K562 (cell line): ENCODE data around the gene TICAM1. TPM values are rescaled to one million over a fixed set of nuclear protein-coding genes. Genes with fewer than 3 reads are reported as not detected.

ENCODE experiments used
- AFF1 ChIP-seq, 2 experiments: fragments of 450-650 bp; IDR thresholded peaks; 2 replicates each; pipeline ENCODE4 v1.6.1; 2018; ENCODE audit warnings: mild to moderate bottlenecking in 2 of 2, low read depth in 1 of 2; ENCODE audit not compliant: partially characterized antibody in 2 of 2
- GABPB1 ChIP-seq: sonication (generic); formaldehyde crosslinking; IDR thresholded peaks from 2 replicates; pipeline ENCODE4 v1.8.0; 2022; ENCODE audit warnings: mild to moderate bottlenecking, missing genetic modification reagents
- NFYB ChIP-seq: IDR thresholded peaks from 2 replicates; pipeline ENCODE4 v1.6.1; 2011; ENCODE audit warnings: mild to moderate bottlenecking, moderate library complexity; ENCODE audit not compliant: insufficient read length; ENCODE audit errors: extremely low read depth
- NKRF ChIP-seq: fragments of 450-650 bp; IDR thresholded peaks from 2 replicates; pipeline ENCODE4 v1.6.1; 2016; ENCODE audit warnings: borderline replicate concordance
- OTX1 ChIP-seq: fragments of 450-650 bp; formaldehyde crosslinking; IDR thresholded peaks from 2 replicates; pipeline ENCODE4 v1.4.0; 2022; ENCODE audit warnings: mild to moderate bottlenecking
- RBM22 ChIP-seq: fragments of 200-400 bp; formaldehyde crosslinking; IDR thresholded peaks from 2 replicates; pipeline ENCODE4 v1.6.1; 2018; ENCODE audit warnings: low read length, low read depth; ENCODE audit not compliant: poor library complexity, severe bottlenecking
- SIN3A ChIP-seq, 2 experiments: fragments of 150-350 bp in 1 of 2; IDR thresholded peaks; 2 replicates each; pipeline ENCODE4 v1.6.1; 2011 to 2016; ENCODE audit warnings: borderline replicate concordance in 2 of 2, low read depth in 2 of 2, low read length in 2 of 2, mild to moderate bottlenecking in 2 of 2, moderate library complexity in 2 of 2; ENCODE audit not compliant: control insufficient read depth in 1 of 2
- TOE1 ChIP-seq, 2 experiments: fragments of 450-650 bp in 1 of 2; sonication (generic) in 1 of 2; formaldehyde crosslinking in 1 of 2; IDR thresholded peaks; 2 replicates each; pipeline versions ENCODE4 v1.7.1 to v1.8.0; 2016 to 2022; ENCODE audit warnings: borderline replicate concordance in 2 of 2, mild to moderate bottlenecking in 2 of 2, antibody characterized with exemption in 1 of 2, inconsistent platforms in 1 of 2, low read depth in 1 of 2, missing genetic modification reagents in 1 of 2, moderate library complexity in 1 of 2
- ZNF263 ChIP-seq: sonication (generic); formaldehyde crosslinking; IDR thresholded peaks from 2 replicates; pipeline ENCODE4 v1.8.0; 2022; ENCODE audit warnings: mild to moderate bottlenecking, missing genetic modification reagents, borderline replicate concordance
- ZNF780A ChIP-seq: fragments of 250-450 bp; sonication (Bioruptor Pico); IDR thresholded peaks from 2 replicates; pipeline ENCODE4 v1.5.0; 2021; ENCODE audit warnings: mild to moderate bottlenecking
- polyA plus RNA-seq, 8 experiments: library from polyadenylated mRNA; depleted of rRNA in 4 of 8; stranded (reverse) in 5 of 8; unstranded in 3 of 8; fragments of >200 nt; fragmentation: Nextera tagmentation in 2 of 8; fragmentation: Illumina TruSeq in 1 of 8; extraction: Ambion mirVana in 2 of 8; extraction: Trizol in 1 of 8; gene quantifications; 2 replicates each; pipeline versions ENCODE4 v1.2.1 to v1.2.3, GENCODE V29; 2011 to 2014; ENCODE audit warnings: inconsistent platforms in 1 of 8, missing spikeins in 1 of 8
- total RNA-seq, 7 experiments: library from RNA; depleted of rRNA in 6 of 7; stranded (reverse); fragments of >200 nt in 6 of 7; fragmentation: Illumina TruSeq in 2 of 7; extraction: Trizol in 2 of 7; gene quantifications; 2 replicates each; pipeline versions ENCODE4 v1.2.1 to v1.2.3, GENCODE V29; 2011 to 2021; ENCODE audit warnings: low replicate concordance in 1 of 7
- TF ChIP-seq, protein P1 (sequence below), 3 experiments: fragments of 200-800 bp in 1 of 3; fragments of 250-450 bp in 1 of 3; fragments of 450-650 bp in 1 of 3; sonication (Bioruptor Pico) in 1 of 3; sonication (Bioruptor generic) in 1 of 3; formaldehyde crosslinking in 1 of 3; IDR thresholded peaks; 2 replicates each; pipeline versions ENCODE4 v1.6.1 to v1.8.0; 2016 to 2022; ENCODE audit warnings: mild to moderate bottlenecking in 2 of 3, missing genetic modification characterization in 2 of 3, missing compliant biosample characterization in 1 of 3, moderate library complexity in 1 of 3
- TF ChIP-seq, protein P2 (sequence below): fragments of 250-450 bp; sonication (Bioruptor Pico); IDR thresholded peaks from 2 replicates; pipeline ENCODE4 v1.4.0; 2020

The TICAM1 gene
- total and polyA plus RNA-seq, 9 of the 15 experiments (the other 6 are each of a cell fraction or from before 2014, with no cell fraction given) = 0.07 to 11.6 (median 1.5) TPM

- TF ChIP-seq, protein P1, sequence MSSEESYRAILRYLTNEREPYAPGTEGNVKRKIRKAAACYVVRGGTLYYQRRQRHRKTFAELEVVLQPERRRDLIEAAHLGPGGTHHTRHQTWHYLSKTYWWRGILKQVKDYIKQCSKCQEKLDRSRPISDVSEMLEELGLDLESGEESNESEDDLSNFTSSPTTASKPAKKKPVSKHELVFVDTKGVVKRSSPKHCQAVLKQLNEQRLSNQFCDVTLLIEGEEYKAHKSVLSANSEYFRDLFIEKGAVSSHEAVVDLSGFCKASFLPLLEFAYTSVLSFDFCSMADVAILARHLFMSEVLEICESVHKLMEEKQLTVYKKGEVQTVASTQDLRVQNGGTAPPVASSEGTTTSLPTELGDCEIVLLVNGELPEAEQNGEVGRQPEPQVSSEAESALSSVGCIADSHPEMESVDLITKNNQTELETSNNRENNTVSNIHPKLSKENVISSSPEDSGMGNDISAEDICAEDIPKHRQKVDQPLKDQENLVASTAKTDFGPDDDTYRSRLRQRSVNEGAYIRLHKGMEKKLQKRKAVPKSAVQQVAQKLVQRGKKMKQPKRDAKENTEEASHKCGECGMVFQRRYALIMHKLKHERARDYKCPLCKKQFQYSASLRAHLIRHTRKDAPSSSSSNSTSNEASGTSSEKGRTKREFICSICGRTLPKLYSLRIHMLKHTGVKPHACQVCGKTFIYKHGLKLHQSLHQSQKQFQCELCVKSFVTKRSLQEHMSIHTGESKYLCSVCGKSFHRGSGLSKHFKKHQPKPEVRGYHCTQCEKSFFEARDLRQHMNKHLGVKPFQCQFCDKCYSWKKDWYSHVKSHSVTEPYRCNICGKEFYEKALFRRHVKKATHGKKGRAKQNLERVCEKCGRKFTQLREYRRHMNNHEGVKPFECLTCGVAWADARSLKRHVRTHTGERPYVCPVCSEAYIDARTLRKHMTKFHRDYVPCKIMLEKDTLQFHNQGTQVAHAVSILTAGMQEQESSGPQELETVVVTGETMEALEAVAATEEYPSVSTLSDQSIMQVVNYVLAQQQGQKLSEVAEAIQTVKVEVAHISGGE (CRISPR knock-in tag; IDR thresholded peaks at IDR 0.05) = peak in 1 of 3 experiments; percentile 65; a peak in 1 of 6 replicates
- TF ChIP-seq ZNF263 (CRISPR knock-in tag) = peak; percentile 35; the same call in 1 of the 2 replicates
- TF ChIP-seq, protein P2, sequence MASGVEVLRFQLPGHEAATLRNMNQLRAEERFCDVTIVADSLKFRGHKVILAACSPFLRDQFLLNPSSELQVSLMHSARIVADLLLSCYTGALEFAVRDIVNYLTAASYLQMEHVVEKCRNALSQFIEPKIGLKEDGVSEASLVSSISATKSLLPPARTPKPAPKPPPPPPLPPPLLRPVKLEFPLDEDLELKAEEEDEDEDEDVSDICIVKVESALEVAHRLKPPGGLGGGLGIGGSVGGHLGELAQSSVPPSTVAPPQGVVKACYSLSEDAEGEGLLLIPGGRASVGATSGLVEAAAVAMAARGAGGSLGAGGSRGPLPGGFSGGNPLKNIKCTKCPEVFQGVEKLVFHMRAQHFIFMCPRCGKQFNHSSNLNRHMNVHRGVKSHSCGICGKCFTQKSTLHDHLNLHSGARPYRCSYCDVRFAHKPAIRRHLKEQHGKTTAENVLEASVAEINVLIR (CRISPR knock-in tag) = no peak
- peak in 1 of 2 experiments; percentile 81 for TF ChIP-seq AFF1 (IDR thresholded peaks at IDR 0.05; ENCODE audit: low read depth in 1 of 2, partially characterized antibody in 2 of 2)
- no peak for TF ChIP-seq OTX1
- 0 out of 2 replicates have a peak, but pooled peaks have one; percentile 21 for TF ChIP-seq TOE1 (IDR thresholded peaks at IDR 0.05; ENCODE audit: borderline replicate concordance)
- TF ChIP-seq TOE1 (CRISPR knock-in tag; IDR thresholded peaks at IDR 0.05; ENCODE audit: borderline replicate concordance, low read depth) = no peak
- peak; percentile 20 for TF ChIP-seq NFYB
- TF ChIP-seq SIN3A (IDR thresholded peaks at IDR 0.05; ENCODE audit: borderline replicate concordance in 2 of 2, control insufficient read depth in 1 of 2, low read depth in 2 of 2, low read length in 2 of 2) = peak; percentile 38 to 72; a peak in 2 of 4 replicates
- peak; percentile 9 for TF ChIP-seq RBM22
- peak; percentile 88 for TF ChIP-seq GABPB1 (CRISPR knock-in tag)
- no peak for TF ChIP-seq ZNF780A (CRISPR knock-in tag)
- peak; percentile 78; the same call in 1 of the 2 replicates for TF ChIP-seq NKRF
Observed at GRCh38 chr19:4815426-4816201, 15.9 kb downstream of the TICAM1 start (continued).
